K562 (cell line): ENCODE results near the gene SPRR2A. TPM values are rescaled to one million over a fixed set of nuclear protein-coding genes. Genes with fewer than 3 reads are reported as not detected.
A peak's percentile ranks its signal among the peaks of the same experiment; 100 is the strongest.

Experiments used
- HINFP ChIP-seq: fragments of 450-650 bp; conservative IDR thresholded peaks from 2 replicates; pipeline ENCODE4 v1.6.1; 2016; ENCODE audit warnings: missing genetic modification characterization, low read depth, mild to moderate bottlenecking, control low read depth, missing compliant biosample characterization
- KAT8 ChIP-seq: fragments of 450-650 bp; IDR thresholded peaks from 2 replicates; pipeline ENCODE4 v1.6.1; 2016; ENCODE audit warnings: low read depth, mild to moderate bottlenecking
- MAFK ChIP-seq: IDR thresholded peaks from 2 replicates; pipeline ENCODE4 v1.6.1; 2011; ENCODE audit warnings: low read length, improper control_type of control experiment
- MEIS2 ChIP-seq: fragments of 450-650 bp; IDR thresholded peaks from 2 replicates; pipeline ENCODE4 v1.6.1; 2014; ENCODE audit warnings: mild to moderate bottlenecking; ENCODE audit not compliant: partially characterized antibody
- MLLT1 ChIP-seq, 2 experiments: fragments of 450-650 bp; IDR thresholded peaks; 2 replicates each; pipeline ENCODE4 v1.6.1; 2016
- NKRF ChIP-seq: fragments of 450-650 bp; IDR thresholded peaks from 2 replicates; pipeline ENCODE4 v1.6.1; 2016; ENCODE audit warnings: borderline replicate concordance
- NR4A1 ChIP-seq, 2 experiments: fragments of 250-450 bp in 1 of 2; fragments of 450-650 bp in 1 of 2; sonication (Bioruptor Pico) in 1 of 2; IDR thresholded peaks; 2 replicates each; pipeline versions ENCODE4 v1.4.0 to v1.6.1; 2016 to 2020; ENCODE audit warnings: mild to moderate bottlenecking in 2 of 2, missing compliant biosample characterization in 1 of 2, missing genetic modification characterization in 1 of 2, moderate library complexity in 1 of 2
- PBX2 ChIP-seq, 2 experiments: IDR thresholded peaks in 1 of 2; conservative IDR thresholded peaks in 1 of 2; 2 replicates each; pipeline ENCODE4 v1.6.1; 2016; ENCODE audit warnings: low read depth in 2 of 2, mild to moderate bottlenecking in 1 of 2, missing compliant biosample characterization in 1 of 2, missing genetic modification characterization in 1 of 2, moderate library complexity in 1 of 2
- RFX5 ChIP-seq: IDR thresholded peaks from 2 replicates; pipeline ENCODE4 v1.6.1; 2011; ENCODE audit warnings: low read depth, mild to moderate bottlenecking, improper control_type of control experiment, low read length
- SRSF7 ChIP-seq: fragments of 200-400 bp; formaldehyde crosslinking; optimal IDR thresholded peaks from 2 replicates; pipeline ENCODE3; 2017; ENCODE audit warnings: mild to moderate bottlenecking, low read depth, low read length
- THRB ChIP-seq: fragments of 450-650 bp; formaldehyde crosslinking; conservative IDR thresholded peaks from 2 replicates; pipeline ENCODE4 v1.4.0; 2022; ENCODE audit warnings: mild to moderate bottlenecking, missing genetic modification characterization
- YY1 ChIP-seq, 3 experiments: IDR thresholded peaks; 2 replicates each; pipeline ENCODE4 v1.6.1; 2011; ENCODE audit warnings: low read length in 2 of 3, mild to moderate bottlenecking in 2 of 3, moderate library complexity in 2 of 3, borderline replicate concordance in 1 of 3, control low read depth in 1 of 3, low read depth in 1 of 3; ENCODE audit not compliant: insufficient read depth in 3 of 3, insufficient replicate concordance in 2 of 3, control insufficient read depth in 1 of 3, insufficient read length in 1 of 3; ENCODE audit errors: extremely low read depth in 1 of 3
- ZBTB17 ChIP-seq: fragments of 450-650 bp; formaldehyde crosslinking; IDR thresholded peaks from 2 replicates; pipeline ENCODE4 v1.4.0; 2020; ENCODE audit warnings: mild to moderate bottlenecking
- ZNF174 ChIP-seq: fragments of 250-450 bp; sonication (Bioruptor Pico); IDR thresholded peaks from 2 replicates; pipeline ENCODE4 v1.4.0; 2020; ENCODE audit warnings: mild to moderate bottlenecking
- ZNF224 ChIP-seq: sonication (generic); formaldehyde crosslinking; IDR thresholded peaks from 2 replicates; pipeline ENCODE4 v1.8.0; 2022; ENCODE audit warnings: mild to moderate bottlenecking, missing genetic modification reagents
- ZNF431 ChIP-seq: sonication (generic); formaldehyde crosslinking; IDR thresholded peaks from 2 replicates; pipeline ENCODE4 v1.8.0; 2022; ENCODE audit warnings: mild to moderate bottlenecking, missing genetic modification reagents
- ZNF584 ChIP-seq: fragments of 200-800 bp; sonication (Bioruptor generic); IDR thresholded peaks from 2 replicates; pipeline ENCODE4 v1.6.1; 2016; ENCODE audit warnings: low read depth, mild to moderate bottlenecking, missing genetic modification characterization, missing compliant biosample characterization
- polyA plus RNA-seq, 8 experiments: library from polyadenylated mRNA; depleted of rRNA in 4 of 8; stranded (reverse) in 5 of 8; unstranded in 3 of 8; fragments of >200 nt; fragmentation: Nextera tagmentation in 2 of 8; fragmentation: Illumina TruSeq in 1 of 8; extraction: Ambion mirVana in 2 of 8; extraction: Trizol in 1 of 8; gene quantifications; 2 replicates each; pipeline versions ENCODE4 v1.2.1 to v1.2.3, GENCODE V29; 2011 to 2014; ENCODE audit warnings: inconsistent platforms in 1 of 8, missing spikeins in 1 of 8
- total RNA-seq, 7 experiments: library from RNA; depleted of rRNA in 6 of 7; stranded (reverse); fragments of >200 nt in 6 of 7; fragmentation: Illumina TruSeq in 2 of 7; extraction: Trizol in 2 of 7; gene quantifications; 2 replicates each; pipeline versions ENCODE4 v1.2.1 to v1.2.3, GENCODE V29; 2011 to 2021; ENCODE audit warnings: low replicate concordance in 1 of 7

The SPRR2A gene
- total and polyA plus RNA-seq, 9 of the 15 experiments (the other 6 are each of a cell fraction or from before 2014, with no cell fraction given) = 0.17 TPM; not detected in 8

- TF ChIP-seq MLLT1 (IDR thresholded peaks at IDR 0.05) (no peak), THRB (no peak), HINFP (tag) (no peak), ZNF224 (no peak), NR4A1 (CRISPR knock-in tag; IDR thresholded peaks at IDR 0.05) (no peak), NR4A1 (tag; IDR thresholded peaks at IDR 0.05) (no peak), KAT8 (no peak), RFX5 (no peak), ZBTB17 (CRISPR knock-in tag) (no peak), SRSF7 (no peak), YY1 (IDR thresholded peaks at IDR 0.05; ENCODE audit: borderline replicate concordance in 1 of 3, control insufficient read depth in 1 of 3, extremely low read depth in 1 of 3, insufficient read depth in 3 of 3, insufficient read length in 1 of 3, insufficient replicate concordance in 2 of 3, low read depth in 1 of 3, low read length in 2 of 3) (no peak), ZNF431 (no peak), ZNF584 (CRISPR knock-in tag) (peak; percentile 82; the same call in 1 of the 2 replicates), PBX2 (CRISPR knock-in tag; IDR thresholded peaks at IDR 0.05; ENCODE audit: low read depth) (no peak), PBX2 (tag; conservative IDR thresholded peaks at IDR 0.05; ENCODE audit: low read depth) (no peak), NKRF (no peak), MEIS2 (peak; percentile 43), MAFK (no peak), ZNF174 (CRISPR knock-in tag) (no peak)
Observed at GRCh38 chr1:153040950-153041631, 16.2 kb downstream of the SPRR2A start, which contains the start of gene SPRR2D (continued).
